Uterus (tissue), 2 donors: ENCODE results near the gene OVOL3.

ENCODE experiments used
- POLR2A ChIP-seq, 2 donors: fragments of 450-650 bp; IDR thresholded peaks; one replicate each; pipeline ENCODE4 v1.6.1; 2016; ENCODE audit warnings: antibody characterized with exemption in 2 of 2, mild to moderate bottlenecking in 1 of 2, moderate library complexity in 1 of 2
- TF ChIP-seq, protein P1 (sequence below), 4 experiments: fragments of 200-600 bp in 2 of 4; fragments of 450-650 bp in 2 of 4; sonication (generic) in 2 of 4; IDR thresholded peaks; one replicate each; pipeline ENCODE4 v1.5.1; 2016 to 2019; ENCODE audit warnings: antibody characterized with exemption in 4 of 4, mild to moderate bottlenecking in 2 of 4, moderate library complexity in 1 of 4

DNA sequence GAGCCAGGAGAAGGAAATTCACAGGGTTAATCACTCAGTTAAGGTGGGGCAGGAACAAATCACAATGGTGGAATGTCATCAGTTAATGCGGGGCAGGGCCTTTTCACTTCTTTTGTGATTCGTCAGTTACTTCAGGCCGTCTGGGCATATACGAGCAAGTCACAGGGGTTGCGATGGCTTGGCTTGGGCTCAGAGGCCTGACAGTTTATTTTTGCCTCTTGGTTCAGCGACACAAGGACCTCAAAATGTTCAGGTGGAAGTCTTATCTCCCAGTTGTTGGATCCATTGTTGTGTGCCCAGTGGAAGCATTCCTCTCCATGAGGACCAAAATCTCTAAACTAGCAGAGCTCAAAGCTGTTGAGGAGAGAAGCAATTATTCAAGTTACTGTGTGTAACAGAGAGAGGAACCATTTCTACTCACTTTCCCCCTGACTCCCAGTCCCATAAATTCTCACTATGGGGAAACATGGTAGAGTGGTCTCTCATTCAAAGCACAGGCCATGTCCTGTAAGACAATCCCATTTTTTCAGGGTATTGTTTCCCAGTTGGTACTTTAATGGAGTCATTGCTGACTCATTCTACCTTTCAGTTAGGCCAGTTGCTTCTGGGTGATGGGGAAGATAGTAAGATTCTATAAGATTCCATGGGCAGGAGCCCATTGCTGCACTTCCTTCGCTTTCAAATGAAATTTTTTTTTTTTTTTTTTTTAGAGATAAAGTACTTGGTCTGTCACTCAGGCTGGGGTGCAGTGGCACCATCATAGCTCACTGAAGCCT is 50.1 kb downstream of the OVOL3 start:
- no peak for TF ChIP-seq POLR2A (IDR thresholded peaks at IDR 0.05)
- TF ChIP-seq, protein P1, sequence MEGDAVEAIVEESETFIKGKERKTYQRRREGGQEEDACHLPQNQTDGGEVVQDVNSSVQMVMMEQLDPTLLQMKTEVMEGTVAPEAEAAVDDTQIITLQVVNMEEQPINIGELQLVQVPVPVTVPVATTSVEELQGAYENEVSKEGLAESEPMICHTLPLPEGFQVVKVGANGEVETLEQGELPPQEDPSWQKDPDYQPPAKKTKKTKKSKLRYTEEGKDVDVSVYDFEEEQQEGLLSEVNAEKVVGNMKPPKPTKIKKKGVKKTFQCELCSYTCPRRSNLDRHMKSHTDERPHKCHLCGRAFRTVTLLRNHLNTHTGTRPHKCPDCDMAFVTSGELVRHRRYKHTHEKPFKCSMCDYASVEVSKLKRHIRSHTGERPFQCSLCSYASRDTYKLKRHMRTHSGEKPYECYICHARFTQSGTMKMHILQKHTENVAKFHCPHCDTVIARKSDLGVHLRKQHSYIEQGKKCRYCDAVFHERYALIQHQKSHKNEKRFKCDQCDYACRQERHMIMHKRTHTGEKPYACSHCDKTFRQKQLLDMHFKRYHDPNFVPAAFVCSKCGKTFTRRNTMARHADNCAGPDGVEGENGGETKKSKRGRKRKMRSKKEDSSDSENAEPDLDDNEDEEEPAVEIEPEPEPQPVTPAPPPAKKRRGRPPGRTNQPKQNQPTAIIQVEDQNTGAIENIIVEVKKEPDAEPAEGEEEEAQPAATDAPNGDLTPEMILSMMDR (IDR thresholded peaks at IDR 0.05): no peak
